SK-N-SH (cell line): ENCODE measurements around the gene IL1RAP. TPM values are rescaled to one million over a fixed set of nuclear protein-coding genes. Genes with fewer than 3 reads are reported as not detected.

Source experiments
- CTCF ChIA-PET: fragments of 300-600, 350-600 bp; formaldehyde crosslinking; extraction: SDS; loops from one replicate; lab custom pipeline; 2021; lab: Yijun Ruan, JAX
- POLR2A ChIA-PET: fragments of 350-600 bp; sonication (Branson Sonifier 250); formaldehyde crosslinking; extraction: SDS; loops from one replicate; lab custom pipeline; 2020; ENCODE audit warnings: antibody characterized with exemption, inconsistent platforms; lab: Yijun Ruan, JAX
- DNase-seq: peaks from one replicate; pipeline ENCODE4 v3.0.0; 2012
- H2AFZ ChIP-seq: fragments of 200-600 bp; sonication (generic); 2 replicates; pipeline ENCODE4 v1.8.1; 2016; ENCODE audit warnings: antibody characterized with exemption, mild to moderate bottlenecking, low read depth
- H3F3A ChIP-seq: fragments of 200-600 bp; sonication (generic); replicated peaks from 2 replicates; pipeline ENCODE3; 2016; ENCODE audit warnings: antibody characterized with exemption, mild to moderate bottlenecking; ENCODE audit not compliant: insufficient read depth
- H3K27ac ChIP-seq, 2 experiments: fragments of 200-500 bp in 1 of 2; fragments of 200-600 bp in 1 of 2; sonication (Bioruptor generic) in 1 of 2; sonication (generic), shearing (Covaris generic) in 1 of 2; 2 replicates each; pipeline versions ENCODE4 v1.5.1 to v1.6.1; 2014 to 2016; ENCODE audit warnings: low read depth in 2 of 2, inconsistent platforms in 1 of 2, low read length in 1 of 2, mild to moderate bottlenecking in 1 of 2, mixed read lengths in 1 of 2
- H3K27me3 ChIP-seq: fragments of 200-600 bp; sonication (generic), shearing (Covaris generic); 2 replicates; pipeline ENCODE4 v1.6.1; 2016; ENCODE audit warnings: mixed run types; ENCODE audit not compliant: insufficient read depth
- H3K36me3 ChIP-seq, 2 experiments: fragments of 200-500 bp in 1 of 2; fragments of 200-600 bp in 1 of 2; sonication (Bioruptor generic) in 1 of 2; sonication (generic) in 1 of 2; replicated peaks in 1 of 2; 2 replicates each; pipeline versions ENCODE3 to v1.5.1; 2014 to 2016; ENCODE audit warnings: low read length in 1 of 2, mild to moderate bottlenecking in 1 of 2; ENCODE audit not compliant: insufficient read depth in 2 of 2, control insufficient read depth in 1 of 2
- H3K4me1 ChIP-seq, 2 experiments: fragments of 200-500 bp in 1 of 2; fragments of 200-600 bp in 1 of 2; sonication (Bioruptor generic) in 1 of 2; sonication (generic), shearing (Covaris generic) in 1 of 2; 2 replicates each; pipeline versions ENCODE4 v1.5.1 to v1.6.1; 2014 to 2016; ENCODE audit warnings: low read depth in 1 of 2, low read length in 1 of 2, mixed run types in 1 of 2; ENCODE audit not compliant: insufficient read depth in 2 of 2, control insufficient read depth in 1 of 2
- H3K4me2 ChIP-seq: fragments of 200-600 bp; sonication (generic), shearing (Covaris generic); 2 replicates; pipeline ENCODE4 v1.6.1; 2017; ENCODE audit warnings: mixed run types
- H3K4me3 ChIP-seq, 2 experiments: fragments of 200-500 bp in 1 of 2; fragments of 200-600 bp in 1 of 2; sonication (Bioruptor generic) in 1 of 2; sonication (generic), shearing (Covaris generic) in 1 of 2; 2 replicates each; pipeline versions ENCODE4 v1.5.1 to v1.8.1; 2014 to 2016; ENCODE audit warnings: low read depth in 2 of 2, inconsistent platforms in 1 of 2, low read length in 1 of 2, mild to moderate bottlenecking in 1 of 2, mixed read lengths in 1 of 2, moderate library complexity in 1 of 2
- H3K79me2 ChIP-seq: fragments of 200-600 bp; sonication (generic); 2 replicates; pipeline ENCODE4 v1.8.1; 2017; ENCODE audit warnings: mild to moderate bottlenecking; ENCODE audit not compliant: insufficient read depth
- H3K9ac ChIP-seq: fragments of 200-600 bp; sonication (generic); 2 replicates; pipeline ENCODE4 v1.6.1; 2017; ENCODE audit warnings: mixed run types
- H3K9me2 ChIP-seq: fragments of 200-600 bp; sonication (generic); 2 replicates; pipeline ENCODE4 v1.6.1; 2017; ENCODE audit warnings: mixed run types
- H3K9me3 ChIP-seq: fragments of 200-600 bp; sonication (generic); 2 replicates; pipeline ENCODE4 v1.6.1; 2017; ENCODE audit warnings: mixed run types, mild to moderate bottlenecking, moderate library complexity
- H4K20me1 ChIP-seq: fragments of 200-600 bp; sonication (generic); 2 replicates; pipeline ENCODE4 v1.6.1; 2017; ENCODE audit warnings: mild to moderate bottlenecking, mixed run types; ENCODE audit not compliant: insufficient read depth
- FOSL2 ChIP-seq: IDR thresholded peaks from 2 replicates; pipeline ENCODE4 v1.4.0; 2012; ENCODE audit warnings: low read depth, mild to moderate bottlenecking, moderate library complexity, borderline replicate concordance
- FOXJ3 ChIP-seq: sonication (generic); formaldehyde crosslinking; IDR thresholded peaks from 2 replicates; pipeline ENCODE4 v1.5.1; 2020; ENCODE audit warnings: mild to moderate bottlenecking, missing genetic modification reagents
- MEF2A ChIP-seq: IDR thresholded peaks from 2 replicates; pipeline ENCODE4 v1.4.0; 2012; ENCODE audit warnings: low read depth, borderline replicate concordance
- MXI1 ChIP-seq: IDR thresholded peaks from 2 replicates; pipeline ENCODE4 v1.6.1; 2012; ENCODE audit warnings: mild to moderate bottlenecking, low read depth, low read length, improper control_type of control experiment
- NRF1 ChIP-seq: IDR thresholded peaks from 2 replicates; pipeline ENCODE4 v1.6.1; 2012; ENCODE audit warnings: low read depth, mild to moderate bottlenecking, low read length
- POLR2AphosphoS5 ChIP-seq: IDR thresholded peaks from 2 replicates; pipeline ENCODE4 v1.6.1; 2012; ENCODE audit warnings: low read depth, low read length
- SIN3A ChIP-seq: IDR thresholded peaks from 2 replicates; pipeline ENCODE4 v1.6.1; 2012; ENCODE audit warnings: low read depth, mild to moderate bottlenecking, low read length, moderate library complexity, borderline replicate concordance
- SMC3 ChIP-seq: IDR thresholded peaks from 2 replicates; pipeline ENCODE4 v1.6.1; 2012; ENCODE audit warnings: low read depth, low read length, improper control_type of control experiment
- TAF1 ChIP-seq: IDR thresholded peaks from 2 replicates; pipeline ENCODE4 v1.6.1; 2012; ENCODE audit warnings: low read depth, mild to moderate bottlenecking, low read length, moderate library complexity, borderline replicate concordance
- TEAD4 ChIP-seq: IDR thresholded peaks from 2 replicates; pipeline ENCODE4 v1.4.0; 2012; ENCODE audit warnings: mild to moderate bottlenecking, borderline replicate concordance; ENCODE audit not compliant: insufficient read depth
- YY1 ChIP-seq: IDR thresholded peaks from 2 replicates; pipeline ENCODE4 v1.4.0; 2012; ENCODE audit warnings: low read depth, mild to moderate bottlenecking
- WGBS: methylation state at CpG from one replicate; pipeline ENCODE4 v1.1.6; 2017; ENCODE audit warnings: low lambda C conversion rate; 5-methylcytosine and 5-hydroxymethylcytosine counted together
- polyA plus RNA-seq, 3 experiments: library from polyadenylated mRNA; depleted of rRNA; stranded (reverse); fragments of >200 nt; gene quantifications; 2 replicates each; pipeline ENCODE4 v1.2.3, GENCODE V29; 2012
- TF ChIP-seq, protein P1 (sequence below): IDR thresholded peaks from 2 replicates; pipeline ENCODE4 v1.4.0; 2012; ENCODE audit warnings: low read depth, borderline replicate concordance
- TF ChIP-seq, protein P2 (sequence below): fragments of 200-600 bp; sonication (generic); IDR thresholded peaks from 2 replicates; pipeline ENCODE4 v1.6.1; 2017; ENCODE audit warnings: antibody characterized with exemption, mild to moderate bottlenecking, moderate library complexity
- TF ChIP-seq, protein P3 (sequence below): IDR thresholded peaks from 2 replicates; pipeline ENCODE4 v1.4.0; 2012; ENCODE audit warnings: low read depth
- TF ChIP-seq, protein P4 (sequence below): IDR thresholded peaks from 2 replicates; pipeline ENCODE4; 2012

IL1RAP gene
- polyA plus RNA-seq, 1 of the 3 experiments (the other 2 are of a cell fraction) = 7.6 TPM

DNA sequence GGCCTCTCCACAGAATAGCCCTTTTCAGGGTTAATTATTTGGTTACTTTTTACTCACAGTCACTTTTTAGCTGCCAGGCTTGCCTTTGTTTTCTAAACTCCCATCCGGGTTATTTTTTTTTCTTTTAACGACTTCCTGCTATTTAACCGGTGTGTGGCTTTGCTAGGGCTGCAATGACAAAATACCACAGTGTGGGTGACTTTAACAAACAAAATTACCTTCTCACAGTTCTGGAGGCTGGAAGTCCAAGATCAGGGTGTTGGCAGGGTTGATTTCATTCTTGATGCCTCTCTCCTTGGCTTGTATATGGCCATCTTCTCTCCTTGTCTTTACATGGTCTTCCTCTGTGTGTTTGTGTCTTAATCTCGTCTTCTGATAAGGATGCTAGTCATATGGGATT lies 91.5 kb downstream of the IL1RAP start (continued):
- TF ChIP-seq, protein P1, sequence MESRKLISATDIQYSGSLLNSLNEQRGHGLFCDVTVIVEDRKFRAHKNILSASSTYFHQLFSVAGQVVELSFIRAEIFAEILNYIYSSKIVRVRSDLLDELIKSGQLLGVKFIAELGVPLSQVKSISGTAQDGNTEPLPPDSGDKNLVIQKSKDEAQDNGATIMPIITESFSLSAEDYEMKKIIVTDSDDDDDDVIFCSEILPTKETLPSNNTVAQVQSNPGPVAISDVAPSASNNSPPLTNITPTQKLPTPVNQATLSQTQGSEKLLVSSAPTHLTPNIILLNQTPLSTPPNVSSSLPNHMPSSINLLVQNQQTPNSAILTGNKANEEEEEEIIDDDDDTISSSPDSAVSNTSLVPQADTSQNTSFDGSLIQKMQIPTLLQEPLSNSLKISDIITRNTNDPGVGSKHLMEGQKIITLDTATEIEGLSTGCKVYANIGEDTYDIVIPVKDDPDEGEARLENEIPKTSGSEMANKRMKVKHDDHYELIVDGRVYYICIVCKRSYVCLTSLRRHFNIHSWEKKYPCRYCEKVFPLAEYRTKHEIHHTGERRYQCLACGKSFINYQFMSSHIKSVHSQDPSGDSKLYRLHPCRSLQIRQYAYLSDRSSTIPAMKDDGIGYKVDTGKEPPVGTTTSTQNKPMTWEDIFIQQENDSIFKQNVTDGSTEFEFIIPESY = no peak
- TF ChIP-seq MXI1 (no peak), TEAD4 (no peak), SMC3 (no peak), YY1 (no peak), SIN3A (no peak), FOSL2 (no peak), FOXJ3 (no peak)
- TF ChIP-seq, protein P2, sequence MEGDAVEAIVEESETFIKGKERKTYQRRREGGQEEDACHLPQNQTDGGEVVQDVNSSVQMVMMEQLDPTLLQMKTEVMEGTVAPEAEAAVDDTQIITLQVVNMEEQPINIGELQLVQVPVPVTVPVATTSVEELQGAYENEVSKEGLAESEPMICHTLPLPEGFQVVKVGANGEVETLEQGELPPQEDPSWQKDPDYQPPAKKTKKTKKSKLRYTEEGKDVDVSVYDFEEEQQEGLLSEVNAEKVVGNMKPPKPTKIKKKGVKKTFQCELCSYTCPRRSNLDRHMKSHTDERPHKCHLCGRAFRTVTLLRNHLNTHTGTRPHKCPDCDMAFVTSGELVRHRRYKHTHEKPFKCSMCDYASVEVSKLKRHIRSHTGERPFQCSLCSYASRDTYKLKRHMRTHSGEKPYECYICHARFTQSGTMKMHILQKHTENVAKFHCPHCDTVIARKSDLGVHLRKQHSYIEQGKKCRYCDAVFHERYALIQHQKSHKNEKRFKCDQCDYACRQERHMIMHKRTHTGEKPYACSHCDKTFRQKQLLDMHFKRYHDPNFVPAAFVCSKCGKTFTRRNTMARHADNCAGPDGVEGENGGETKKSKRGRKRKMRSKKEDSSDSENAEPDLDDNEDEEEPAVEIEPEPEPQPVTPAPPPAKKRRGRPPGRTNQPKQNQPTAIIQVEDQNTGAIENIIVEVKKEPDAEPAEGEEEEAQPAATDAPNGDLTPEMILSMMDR = no peak
- TF ChIP-seq, all 33 proteins: peak for 0

DNA sequence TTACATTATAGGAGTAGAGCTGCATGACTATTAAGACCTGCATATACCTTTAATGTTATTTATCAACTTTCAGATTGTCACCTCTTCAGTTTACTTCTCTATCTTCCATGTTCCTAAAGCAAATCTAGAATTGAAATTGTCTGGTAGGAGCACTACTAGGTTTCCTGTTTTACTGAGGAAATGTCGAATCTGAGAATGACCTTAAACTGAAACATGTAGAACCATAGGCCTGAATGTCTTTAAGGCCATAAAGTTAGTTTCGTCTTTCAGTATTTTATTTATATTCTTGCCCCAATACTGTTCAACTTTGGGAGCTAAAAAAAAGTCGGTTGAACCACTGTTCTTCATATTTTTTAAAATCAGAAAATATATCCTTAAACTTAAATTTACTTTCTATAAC lies 92.7 kb downstream of the IL1RAP start:
- peaks cover 0 to 5% of the 10 kb centered on the region in 2 experiments; a peak in 1 of 4 replicates for H3K4me1 ChIP-seq
- no peak for DNase-seq
- H3K27me3 ChIP-seq = no peaks in the 10 kb centered on the region
- H4K20me1 ChIP-seq = no peaks in the 10 kb centered on the region
- TF ChIP-seq TEAD4 (no peak), POLR2AphosphoS5 (no peak), SMC3 (no peak), MXI1 (no peak), FOSL2 (no peak), NRF1 (no peak), MEF2A (no peak), SIN3A (no peak), YY1 (no peak), TAF1 (no peak)
- TF ChIP-seq, protein P3, sequence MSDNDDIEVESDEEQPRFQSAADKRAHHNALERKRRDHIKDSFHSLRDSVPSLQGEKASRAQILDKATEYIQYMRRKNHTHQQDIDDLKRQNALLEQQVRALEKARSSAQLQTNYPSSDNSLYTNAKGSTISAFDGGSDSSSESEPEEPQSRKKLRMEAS = no peak
- TF ChIP-seq, protein P4, sequence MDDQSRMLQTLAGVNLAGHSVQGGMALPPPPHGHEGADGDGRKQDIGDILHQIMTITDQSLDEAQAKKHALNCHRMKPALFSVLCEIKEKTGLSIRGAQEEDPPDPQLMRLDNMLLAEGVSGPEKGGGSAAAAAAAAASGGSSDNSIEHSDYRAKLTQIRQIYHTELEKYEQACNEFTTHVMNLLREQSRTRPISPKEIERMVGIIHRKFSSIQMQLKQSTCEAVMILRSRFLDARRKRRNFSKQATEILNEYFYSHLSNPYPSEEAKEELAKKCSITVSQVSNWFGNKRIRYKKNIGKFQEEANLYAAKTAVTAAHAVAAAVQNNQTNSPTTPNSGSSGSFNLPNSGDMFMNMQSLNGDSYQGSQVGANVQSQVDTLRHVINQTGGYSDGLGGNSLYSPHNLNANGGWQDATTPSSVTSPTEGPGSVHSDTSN = no peak
- TF ChIP-seq, protein P1 = no peak
- no peaks in the 10 kb centered on the region for H3K9me3 ChIP-seq
- 12% methylated on average over 3 of the region's 3 CpGs for WGBS
- no peak overlapping the region for H3K4me2 ChIP-seq
- H3K79me2 ChIP-seq = no peaks in the 10 kb centered on the region
- no peak overlapping the region for H2AFZ ChIP-seq
- H3K9ac ChIP-seq = no peak overlapping the region
- no peaks in the 10 kb centered on the region for H3F3A ChIP-seq
- no peak overlapping the region for H3K4me3 ChIP-seq
- CTCF ChIA-PET = no interaction called here
- no peak overlapping the region for H3K27ac ChIP-seq
- no peaks in the 10 kb centered on the region for H3K9me2 ChIP-seq
- POLR2A ChIA-PET = no interaction called here
- peaks cover 0 to 18% of the 10 kb centered on the region in 2 experiments for H3K36me3 ChIP-seq
